GOT3 (cell line): ENCODE results near the gene IRX6.

Experiments used
- DNase-seq: peaks from one replicate; lab custom pipeline; 2025; ENCODE audit warnings: mixed read lengths; lab: John Stamatoyannopoulos, UW

The IRX6 gene

DNA sequence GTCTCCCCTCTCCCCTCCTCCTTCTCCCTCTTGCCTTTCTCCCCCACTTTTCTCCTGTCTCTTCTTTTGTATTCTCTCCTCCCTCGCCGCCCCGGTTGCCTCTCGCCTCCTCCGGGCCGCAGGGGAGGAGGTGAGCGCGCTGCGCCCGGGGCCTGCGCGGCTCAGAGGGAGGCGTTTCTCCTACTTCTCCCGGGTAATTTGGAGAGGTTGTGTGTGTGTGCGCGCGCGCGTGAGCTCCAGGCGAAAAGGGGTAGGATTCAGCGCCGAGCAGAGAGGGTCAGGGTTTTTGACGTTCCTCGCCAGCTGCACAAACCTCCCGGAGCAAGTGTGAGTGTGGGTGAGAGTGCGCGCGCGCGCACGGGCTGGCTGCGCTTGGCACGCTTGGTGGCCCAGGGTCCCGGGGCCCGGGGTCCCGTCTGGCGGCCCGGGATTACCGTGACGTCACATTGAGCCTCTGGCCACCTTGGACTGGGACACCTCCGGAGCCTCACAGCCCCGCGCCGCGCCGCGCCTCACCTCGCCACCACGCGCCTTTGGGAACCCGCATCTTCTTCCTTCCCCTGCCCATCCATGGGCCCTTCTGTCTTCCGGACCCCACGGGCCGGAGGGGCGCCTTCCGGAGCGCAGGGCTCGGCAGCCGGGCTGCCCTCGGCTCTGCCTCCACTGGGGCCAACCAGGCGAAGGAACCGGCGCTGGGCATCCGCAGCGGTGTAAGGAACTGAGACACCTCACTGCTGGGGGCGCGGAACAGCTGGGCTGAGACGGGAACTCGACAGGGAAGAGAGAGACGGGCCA lies 479 bp downstream of the IRX6 start:
- no peak for DNase-seq

DNA sequence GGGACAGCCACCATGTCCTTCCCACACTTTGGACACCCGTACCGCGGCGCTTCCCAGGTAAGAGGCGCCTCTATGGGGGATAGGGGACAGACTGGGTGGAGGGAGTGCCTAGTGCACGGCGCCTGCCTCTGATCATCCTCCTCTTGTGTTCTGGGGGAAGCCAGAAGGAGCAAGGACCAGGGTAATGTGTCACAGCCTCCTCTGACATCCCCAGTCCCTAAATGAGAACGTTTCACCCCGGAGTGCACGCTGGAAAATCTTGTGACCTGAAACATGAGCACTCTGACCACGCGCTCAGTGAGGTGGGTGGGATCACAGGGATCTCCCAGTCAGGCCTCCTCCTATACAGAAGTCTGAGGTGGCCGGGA lies 1.1 kb downstream of the IRX6 start:
- DNase-seq, result no peak

- no peak for DNase-seq
Observed at GRCh38 chr16:55325458-55326109, 1.6 kb downstream of the IRX6 start.

DNA sequence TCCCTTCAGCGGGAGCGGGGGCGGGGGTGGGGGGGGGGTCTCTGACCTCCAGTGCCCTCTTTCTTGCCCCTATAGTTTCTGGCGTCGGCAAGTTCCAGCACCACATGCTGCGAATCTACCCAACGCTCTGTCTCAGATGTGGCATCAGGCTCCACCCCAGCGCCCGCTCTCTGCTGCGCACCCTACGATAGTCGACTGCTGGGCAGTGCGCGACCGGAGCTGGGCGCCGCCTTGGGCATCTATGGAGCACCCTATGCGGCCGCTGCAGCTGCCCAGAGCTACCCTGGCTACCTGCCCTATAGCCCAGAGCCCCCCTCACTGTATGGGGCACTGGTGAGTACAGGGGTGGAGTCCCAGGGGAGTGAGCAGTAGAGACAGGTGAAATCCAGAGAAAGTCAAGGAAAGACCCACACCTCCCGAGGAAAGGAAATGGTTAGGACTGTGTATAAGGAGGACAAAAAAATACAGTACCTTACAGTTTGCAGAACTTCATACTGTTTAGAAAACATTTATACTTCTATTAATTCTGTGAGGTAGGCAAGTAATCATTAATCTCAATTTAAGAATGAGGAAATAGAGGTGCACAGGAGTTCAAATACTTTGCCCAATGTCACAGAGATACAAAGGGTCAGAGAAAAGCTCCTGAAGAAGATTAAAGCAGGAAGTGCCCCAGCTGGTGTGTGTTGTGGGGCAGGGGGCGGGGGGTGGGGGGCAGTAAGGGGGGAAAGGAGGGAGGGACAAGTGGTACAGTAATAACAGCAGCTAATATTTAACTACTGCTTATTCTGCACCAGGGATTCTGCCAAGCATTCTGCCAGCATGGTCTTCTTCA lies 2.5 kb downstream of the IRX6 start:
- no peak for DNase-seq

- DNase-seq, result no peak
Observed at GRCh38 chr16:55328611-55329569, 4.9 kb downstream of the IRX6 start.

- DNase-seq, result no peak
Observed at GRCh38 chr16:55329791-55330428, 5.9 kb downstream of the IRX6 start.

DNA sequence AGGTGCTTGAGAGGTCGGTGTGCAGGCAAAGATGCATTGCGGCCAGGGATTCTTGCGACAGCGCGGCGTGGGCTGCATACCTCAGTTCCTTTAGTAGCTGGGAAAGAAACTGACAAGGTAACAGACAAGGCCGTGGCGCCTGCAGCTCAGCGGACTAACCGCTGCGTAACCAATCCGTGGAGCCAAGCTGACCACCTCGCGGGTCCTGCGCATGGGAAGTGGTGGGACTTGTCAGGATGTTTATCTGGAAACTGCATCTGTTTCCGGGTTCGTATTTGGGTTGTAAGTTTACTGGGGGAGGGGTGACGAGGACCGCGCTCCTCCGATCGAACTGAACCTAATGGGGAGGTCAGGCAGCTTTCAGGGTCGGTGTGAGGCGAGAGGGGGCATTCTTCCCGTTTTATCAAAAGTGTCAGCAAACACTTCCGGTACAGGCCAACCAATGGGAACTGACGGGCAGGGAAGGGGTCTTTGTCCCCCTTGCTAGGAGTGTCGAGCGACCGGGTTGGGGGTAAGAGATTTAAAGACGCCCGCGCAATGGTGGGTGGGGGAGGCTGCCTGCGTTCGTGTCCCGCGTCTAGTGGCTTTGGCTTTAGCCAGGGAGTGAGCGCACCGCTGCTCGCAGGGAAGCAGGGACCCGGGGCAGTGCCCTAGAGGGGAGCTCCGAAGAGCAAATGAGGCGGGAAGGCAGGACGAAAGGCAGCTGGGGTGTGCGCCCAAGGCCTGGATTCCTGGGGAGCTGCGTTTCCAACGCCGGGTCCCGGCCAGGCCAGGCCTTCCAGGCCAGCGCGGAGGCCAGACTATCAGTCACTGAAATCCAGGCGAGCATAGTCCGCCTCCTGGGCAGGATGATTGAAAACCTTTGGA lies 7.0 kb downstream of the IRX6 start:
- no peak for DNase-seq

DNA sequence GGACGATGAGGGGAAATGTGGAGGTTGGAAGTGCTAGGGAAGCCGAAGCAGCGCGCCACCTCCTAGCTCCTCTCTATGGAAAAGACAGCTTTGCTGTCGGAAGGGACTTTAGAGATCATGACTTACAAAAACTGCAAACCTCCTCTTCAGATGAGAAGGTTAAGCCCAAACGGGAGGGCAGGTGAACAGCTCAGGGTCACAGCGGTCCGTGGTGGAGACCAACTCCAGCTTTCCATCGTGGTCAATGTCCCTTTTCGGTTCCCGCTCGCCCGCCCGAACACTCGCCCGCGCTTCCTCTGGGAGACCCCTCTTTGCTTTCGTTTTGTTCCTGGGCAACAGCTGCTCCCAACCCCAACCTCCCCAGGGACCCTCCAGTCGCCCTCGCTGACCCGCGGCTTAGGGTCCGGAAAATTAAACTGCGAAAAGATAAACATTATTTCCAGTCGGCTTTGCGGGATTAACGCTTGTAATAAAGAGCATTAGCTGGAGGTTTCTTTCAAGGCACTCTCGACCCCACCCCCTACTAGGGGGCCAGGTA lies 7.7 kb downstream of the IRX6 start:
- DNase-seq, result no peak

DNA sequence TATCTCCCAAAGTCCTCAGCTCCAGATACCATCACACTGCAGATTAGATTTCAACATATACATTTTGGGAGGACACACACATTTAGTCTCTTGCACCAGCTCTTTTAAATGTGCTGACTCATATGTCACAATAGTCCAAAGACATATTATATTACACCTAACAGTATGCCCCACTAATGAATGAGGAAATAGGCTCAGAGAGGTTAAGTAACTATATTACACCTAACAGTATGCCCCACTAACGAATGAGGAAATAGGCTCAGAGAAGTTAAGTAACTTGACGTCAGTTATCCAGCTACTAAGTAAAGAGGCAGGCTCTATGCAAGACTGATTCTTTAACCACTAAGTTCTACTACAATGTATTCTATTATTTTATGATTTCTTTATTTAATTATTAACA lies 9.7 kb downstream of the IRX6 start:
- DNase-seq, result no peak

DNA sequence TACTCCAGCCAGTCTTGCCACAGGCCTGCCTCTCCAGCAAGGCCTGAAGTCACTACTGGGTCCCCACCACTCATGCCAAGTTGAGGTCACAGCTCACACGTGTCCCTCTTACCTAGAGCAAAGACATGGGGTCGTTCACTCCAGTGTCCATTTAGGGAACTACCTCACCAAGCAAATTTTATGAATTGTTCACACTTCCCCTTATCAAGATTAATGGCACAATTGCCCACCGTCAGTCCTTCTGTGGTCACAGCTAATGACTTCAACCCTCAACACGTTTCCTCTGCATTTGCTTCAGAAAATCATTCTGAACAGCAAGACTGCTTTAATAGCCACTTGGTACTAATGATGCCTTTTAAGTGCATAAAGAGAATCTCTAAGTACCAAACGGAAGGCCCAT lies 14.6 kb downstream of the IRX6 start:
- DNase-seq, result no peak

GRCh38 chr16:55340445-55340844 lies 16.4 kb downstream of the IRX6 start:
- DNase-seq, result no peak

DNA sequence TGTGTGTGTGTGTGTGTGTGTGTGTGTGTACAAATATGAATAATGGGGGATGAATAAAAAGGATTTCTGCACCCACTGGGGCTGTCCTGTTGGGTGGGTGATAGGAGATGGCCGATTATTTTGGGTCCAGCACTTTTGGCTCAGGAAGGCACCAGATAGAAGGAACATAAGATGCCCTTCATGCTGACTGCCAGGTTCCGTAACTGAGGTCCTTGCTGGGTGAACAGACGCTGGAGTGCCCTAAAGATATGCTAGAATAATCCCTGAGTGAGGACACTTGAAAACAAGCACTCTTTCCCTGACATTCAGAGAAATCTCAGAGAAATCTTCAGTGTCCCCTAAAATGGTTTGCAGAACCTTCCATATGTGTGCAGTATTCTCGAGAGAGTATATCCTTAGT lies 17.7 kb downstream of the IRX6 start:
- DNase-seq, result no peak

- no peak for DNase-seq
Observed at GRCh38 chr16:55346475-55346874, 22.5 kb downstream of the IRX6 start.

GRCh38 chr16:55349867-55350266 lies 25.9 kb downstream of the IRX6 start:
- no peak for DNase-seq

GRCh38 chr16:55350984-55351383 lies 27.0 kb downstream of the IRX6 start:
- DNase-seq, result no peak

GRCh38 chr16:55351936-55352335 lies 27.9 kb downstream of the IRX6 start:
- DNase-seq, result no peak

GRCh38 chr16:55357241-55357640 lies 33.2 kb downstream of the IRX6 start:
- no peak for DNase-seq

GRCh38 chr16:55359946-55360345 lies 35.9 kb downstream of the IRX6 start:
- DNase-seq, result no peak

- DNase-seq, result no peak
Observed at GRCh38 chr16:55364811-55365210, 40.8 kb downstream of the IRX6 start.

GRCh38 chr16:55367301-55367811 lies 43.4 kb downstream of the IRX6 start:
- DNase-seq, result no peak
